HG03139 (cell line): ENCODE measurements around the gene TAF4B.
"Not testable (repeated sequence)": the region's sequence is repeated elsewhere in the genome, so short reads cannot be mapped to it uniquely, and the experiment has no call there.

Source experiments
- ATAC-seq: cut with Tn5 transposase; IDR thresholded peaks from one replicate; pipeline ENCODE4 v1.9.1; 2021; ENCODE audit not compliant: unreplicated experiment

The TAF4B gene, protein sequence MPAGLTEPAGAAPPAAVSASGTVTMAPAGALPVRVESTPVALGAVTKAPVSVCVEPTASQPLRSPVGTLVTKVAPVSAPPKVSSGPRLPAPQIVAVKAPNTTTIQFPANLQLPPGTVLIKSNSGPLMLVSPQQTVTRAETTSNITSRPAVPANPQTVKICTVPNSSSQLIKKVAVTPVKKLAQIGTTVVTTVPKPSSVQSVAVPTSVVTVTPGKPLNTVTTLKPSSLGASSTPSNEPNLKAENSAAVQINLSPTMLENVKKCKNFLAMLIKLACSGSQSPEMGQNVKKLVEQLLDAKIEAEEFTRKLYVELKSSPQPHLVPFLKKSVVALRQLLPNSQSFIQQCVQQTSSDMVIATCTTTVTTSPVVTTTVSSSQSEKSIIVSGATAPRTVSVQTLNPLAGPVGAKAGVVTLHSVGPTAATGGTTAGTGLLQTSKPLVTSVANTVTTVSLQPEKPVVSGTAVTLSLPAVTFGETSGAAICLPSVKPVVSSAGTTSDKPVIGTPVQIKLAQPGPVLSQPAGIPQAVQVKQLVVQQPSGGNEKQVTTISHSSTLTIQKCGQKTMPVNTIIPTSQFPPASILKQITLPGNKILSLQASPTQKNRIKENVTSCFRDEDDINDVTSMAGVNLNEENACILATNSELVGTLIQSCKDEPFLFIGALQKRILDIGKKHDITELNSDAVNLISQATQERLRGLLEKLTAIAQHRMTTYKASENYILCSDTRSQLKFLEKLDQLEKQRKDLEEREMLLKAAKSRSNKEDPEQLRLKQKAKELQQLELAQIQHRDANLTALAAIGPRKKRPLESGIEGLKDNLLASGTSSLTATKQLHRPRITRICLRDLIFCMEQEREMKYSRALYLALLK

DNA sequence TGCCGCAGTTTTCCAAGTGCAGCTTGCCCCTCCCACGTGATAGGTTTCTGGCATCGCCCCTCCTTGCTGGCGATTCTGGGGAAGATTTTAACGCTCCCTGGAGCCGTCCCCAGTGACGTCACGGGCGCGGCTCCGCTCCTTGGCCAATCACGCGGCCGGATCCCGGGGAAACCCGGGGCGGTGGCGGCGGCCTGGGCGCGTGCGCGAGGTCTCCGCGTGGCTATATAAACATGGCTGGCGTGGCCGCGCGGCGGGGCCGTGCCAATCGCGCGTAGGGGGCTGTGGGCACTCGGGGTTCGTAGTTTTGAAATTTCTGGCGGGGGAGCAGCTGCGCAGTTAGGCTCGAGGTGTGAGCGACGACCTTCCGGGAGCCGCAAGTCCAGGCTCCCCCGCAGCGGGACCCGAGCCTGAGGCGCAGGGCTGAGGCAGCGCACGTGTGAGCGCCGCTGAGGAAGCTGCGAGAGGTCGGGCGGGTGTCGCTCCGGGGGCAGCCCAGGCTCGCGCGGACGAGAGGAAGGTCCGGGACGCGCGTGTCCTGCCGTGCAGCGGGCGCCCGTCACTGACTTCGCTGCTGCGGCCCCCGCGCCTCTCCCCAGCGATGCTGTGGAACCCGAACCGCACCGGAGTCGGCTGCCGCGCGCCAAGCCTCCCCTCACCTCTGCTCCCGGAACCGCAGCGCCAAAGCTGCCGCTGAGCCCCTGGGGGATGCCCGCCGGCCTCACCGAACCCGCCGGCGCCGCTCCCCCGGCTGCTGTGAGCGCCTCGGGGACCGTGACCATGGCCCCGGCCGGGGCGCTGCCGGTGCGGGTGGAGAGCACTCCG lies at the start of gene TAF4B:
TSS of gene TAF4B (plus strand) at position 217 of the 822 bp plus-strand sequence. CDS start at position 706, 489 bp downstream.
- ATAC-seq: peak; percentile 89

- no peak for ATAC-seq
Observed at GRCh38 chr18:26181343-26181826, 44.9 kb upstream of the TAF4B start.

DNA sequence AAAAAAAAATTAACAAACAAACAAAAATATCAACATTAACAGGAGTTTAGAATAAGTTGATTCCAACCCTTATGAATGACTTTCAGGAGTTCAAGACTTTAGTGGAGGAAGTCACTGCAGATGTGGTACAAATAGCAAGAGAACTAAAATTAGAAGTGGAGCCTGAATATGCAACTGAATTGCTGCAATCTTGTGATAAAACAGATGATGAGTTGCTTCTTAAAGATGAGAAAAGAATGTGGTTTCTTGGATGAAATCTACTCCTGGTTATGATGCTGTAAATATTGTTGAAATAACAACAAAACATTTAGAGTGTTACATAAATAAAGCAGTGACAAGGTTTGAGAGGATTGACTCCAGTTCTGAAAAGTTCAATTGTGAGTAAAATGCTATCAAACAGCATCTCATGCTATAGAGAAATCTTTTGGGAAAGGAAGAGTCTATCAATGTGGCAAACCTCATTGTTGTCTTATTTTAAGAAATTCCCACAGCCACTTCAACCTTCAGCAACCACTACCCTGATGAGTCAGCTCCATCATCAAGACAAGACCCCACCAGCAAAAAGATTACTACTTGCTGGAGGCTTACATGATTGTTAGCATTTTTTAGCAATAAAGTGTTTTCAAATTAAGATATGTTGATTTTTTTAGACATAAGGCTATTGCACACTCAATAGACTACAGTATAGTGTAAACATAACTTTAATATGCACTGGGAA lies 42.7 kb upstream of the TAF4B start:
- no peak for ATAC-seq

- no peak for ATAC-seq
Observed at GRCh38 chr18:26185267-26185666, 41.0 kb upstream of the TAF4B start.

DNA sequence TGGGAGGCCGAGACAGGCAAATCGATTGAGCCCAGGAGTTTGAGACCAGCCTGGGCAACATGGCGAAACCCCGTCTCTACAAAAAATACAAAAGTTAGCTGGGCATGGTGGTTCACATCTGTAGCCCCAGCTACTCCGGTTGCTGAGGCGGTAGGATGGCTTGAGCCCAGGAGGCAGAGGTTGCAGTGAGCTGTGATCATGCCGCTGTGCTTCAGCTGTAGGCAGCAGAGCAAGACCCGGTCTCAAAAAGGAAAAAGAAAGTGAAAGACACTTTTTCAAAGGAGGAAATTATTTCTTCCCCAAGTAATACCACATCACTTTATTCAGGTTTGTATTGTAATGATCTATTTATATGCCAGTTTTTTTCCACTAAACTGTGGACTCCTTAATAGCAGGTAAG lies 35.7 kb upstream of the TAF4B start:
- ATAC-seq: peak; percentile 86

DNA sequence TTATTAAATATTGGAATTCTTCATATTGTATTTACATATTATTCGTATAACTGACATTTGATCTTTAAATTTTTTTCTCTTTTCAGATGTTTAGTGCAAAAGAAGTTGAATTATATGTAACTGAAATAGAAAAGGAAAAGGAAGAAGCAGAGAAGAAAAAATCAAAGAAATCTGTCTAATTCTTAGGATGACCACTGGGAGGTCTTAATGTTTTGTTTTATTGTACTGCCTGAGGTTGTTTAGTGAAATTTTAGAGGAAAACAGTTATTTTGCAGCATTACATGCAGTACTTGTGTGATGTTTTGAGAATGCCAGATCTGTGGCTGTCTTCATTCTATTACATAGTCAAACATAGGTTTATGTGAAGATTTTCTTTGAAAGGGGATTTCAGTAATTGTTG lies 34.0 kb upstream of the TAF4B start:
- ATAC-seq: no peak

- no peak for ATAC-seq
Observed at GRCh38 chr18:26196605-26197004, 29.6 kb upstream of the TAF4B start.

DNA sequence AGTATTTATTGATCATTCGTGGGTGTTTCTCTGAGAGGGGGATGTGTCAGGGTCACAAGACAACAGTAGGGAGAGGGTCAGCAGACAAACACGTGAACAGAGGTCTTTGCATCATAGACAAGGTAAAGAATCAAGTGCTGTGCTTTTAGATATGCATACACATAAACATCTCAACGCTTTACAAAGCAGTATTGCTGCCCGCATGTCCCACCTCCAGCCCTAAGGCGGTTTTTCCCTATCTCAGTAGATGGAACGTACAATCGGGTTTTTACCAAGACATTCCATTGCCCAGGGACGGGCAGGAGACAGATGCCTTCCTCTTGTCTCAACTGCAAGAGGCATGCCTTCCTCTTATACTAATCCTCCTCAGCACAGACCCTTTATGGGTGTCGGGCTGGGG lies 24.2 kb upstream of the TAF4B start:
- not testable (repeated sequence) for ATAC-seq

DNA sequence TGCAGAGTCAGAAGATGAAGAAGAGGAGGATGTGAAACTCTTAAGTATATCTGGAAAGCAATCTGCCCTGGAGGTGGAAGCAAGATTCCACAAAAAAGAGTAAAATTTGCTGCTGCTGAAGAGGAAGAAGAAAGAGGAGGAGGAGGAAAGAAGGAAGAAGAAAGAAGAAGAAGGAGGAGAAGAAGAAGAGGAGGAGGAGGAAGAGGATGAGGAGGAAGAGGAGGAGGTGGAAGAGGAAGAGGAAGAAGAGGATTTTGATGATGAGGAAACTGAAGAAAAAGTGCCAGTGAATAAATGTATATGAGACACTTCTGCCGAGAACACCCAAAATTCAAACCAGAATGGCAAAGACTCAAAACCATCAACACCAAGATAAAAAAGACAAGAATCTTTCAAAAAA lies 20.9 kb upstream of the TAF4B start:
- no peak for ATAC-seq

DNA sequence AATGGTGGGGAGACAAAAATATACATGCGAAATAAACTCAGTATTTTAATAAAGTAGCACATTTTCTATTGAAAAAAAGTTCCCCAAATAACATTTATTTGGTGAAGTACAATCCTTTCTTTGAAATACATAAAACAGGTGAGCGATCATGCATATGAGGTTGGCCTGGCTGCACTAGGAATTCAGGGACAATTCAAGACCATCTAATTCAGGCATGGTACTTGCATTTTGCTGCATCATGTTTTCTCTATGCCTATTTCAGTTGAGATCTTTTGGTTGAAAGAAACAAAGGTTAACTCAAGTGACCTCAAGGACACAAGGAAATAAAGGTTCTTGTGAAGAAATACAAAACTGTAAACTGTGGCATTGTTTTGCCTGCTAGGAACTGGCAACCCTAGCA lies 19.8 kb upstream of the TAF4B start:
- no peak for ATAC-seq

- ATAC-seq: no peak
Observed at GRCh38 chr18:26207937-26208336, 18.3 kb upstream of the TAF4B start.

GRCh38 chr18:26208977-26209376 lies 17.3 kb upstream of the TAF4B start:
- ATAC-seq: no peak

GRCh38 chr18:26210147-26210546 lies 16.1 kb upstream of the TAF4B start:
- no peak for ATAC-seq

DNA sequence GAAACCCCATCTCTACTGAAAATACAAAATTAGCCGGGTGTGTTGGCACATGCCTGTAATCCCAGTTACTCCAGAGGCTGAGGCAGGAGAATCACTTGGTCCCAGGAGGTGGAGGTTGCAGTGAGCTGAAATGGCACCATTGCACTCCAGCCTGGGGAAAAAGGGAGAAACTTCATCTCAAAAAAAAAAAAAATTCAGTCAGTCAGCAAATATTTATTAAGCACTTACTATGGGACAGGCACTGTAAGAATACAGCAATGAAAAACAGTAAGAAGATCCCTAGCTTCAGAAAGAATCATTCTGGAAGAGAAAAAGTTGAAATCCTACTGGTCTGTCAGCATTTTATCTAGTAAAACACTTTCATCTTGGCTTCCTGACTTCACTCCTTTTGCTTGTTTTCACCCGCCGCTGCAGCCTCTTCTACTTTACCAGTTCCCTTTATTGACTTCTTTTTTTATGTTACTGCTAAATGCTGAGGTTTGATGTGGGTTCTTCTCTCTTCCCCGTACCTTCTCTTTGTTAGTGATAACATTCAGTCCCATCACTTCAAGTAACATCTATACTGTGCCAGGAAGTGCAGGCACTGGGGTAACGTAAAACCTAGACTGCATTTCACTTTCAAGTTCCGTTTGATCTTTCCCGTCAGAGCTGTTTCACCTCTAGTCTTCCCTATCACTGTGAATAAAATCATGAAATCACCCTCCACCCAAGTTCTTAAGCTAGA lies 10.8 kb upstream of the TAF4B start:
- peak; percentile 85 for ATAC-seq

DNA sequence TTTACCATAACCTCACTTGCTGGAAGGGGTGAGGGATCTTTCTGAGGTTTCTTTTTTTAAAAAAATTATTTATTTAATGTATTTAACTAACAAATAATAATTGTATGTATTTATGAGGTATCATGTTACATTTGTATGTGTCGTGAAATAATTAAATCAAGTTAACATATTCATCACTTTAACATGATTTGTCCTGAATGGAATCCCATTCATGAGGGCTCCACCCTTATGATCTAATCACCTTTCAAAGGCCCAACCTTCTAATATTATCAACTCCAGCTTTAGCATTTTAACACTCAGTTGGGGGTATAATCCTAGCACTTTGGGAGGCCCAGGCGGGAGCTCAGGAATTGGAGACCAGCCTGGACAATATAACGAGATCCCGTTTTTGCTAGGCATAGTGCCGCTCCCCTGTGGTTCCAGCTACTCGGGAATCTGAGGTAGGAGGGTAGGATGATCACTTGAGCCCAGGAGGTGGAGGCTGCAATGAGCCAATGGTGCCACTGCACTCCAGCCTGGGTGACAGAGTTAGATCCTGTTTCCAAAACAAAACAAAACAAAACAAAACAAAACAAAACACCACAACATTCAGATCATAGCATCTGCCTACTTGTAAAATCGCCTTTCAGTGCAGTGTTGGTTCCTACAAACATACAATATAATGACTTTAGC lies 1.1 kb upstream of the TAF4B start:
- no peak for ATAC-seq

DNA sequence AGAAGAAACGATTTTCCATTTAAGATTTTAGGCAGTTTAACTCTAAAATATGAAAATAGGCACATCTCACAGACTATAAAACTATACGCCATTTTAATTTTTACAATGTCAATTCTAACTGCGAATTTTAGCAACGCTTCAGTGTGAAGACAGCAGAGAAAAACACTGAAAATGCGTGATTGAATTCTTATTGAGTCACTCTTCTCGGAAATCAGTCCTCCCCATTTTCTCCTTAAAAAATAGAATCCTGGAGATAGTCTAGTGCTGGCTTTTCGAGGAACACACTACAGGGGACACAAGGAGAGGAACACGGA lies 373 bp upstream of the TAF4B start:
- no peak for ATAC-seq

GRCh38 chr18:26227051-26227670 lies 916 bp downstream of the TAF4B start:
- no peak for ATAC-seq

- ATAC-seq: no peak
Observed at GRCh38 chr18:26228562-26229260, 2.5 kb downstream of the TAF4B start.
